IPS DF 6.9 (cell line): ENCODE data around the gene RINT1.
"Not testable (repeated sequence)": the region's sequence is repeated elsewhere in the genome, so short reads cannot be mapped to it uniquely, and the experiment has no call there.

Source experiments
- DNase-seq: peaks from one replicate; pipeline ENCODE4 v3.0.0-alpha.2; 2013; ENCODE audit warnings: low read depth, low spot score
- H3K27ac ChIP-seq: one replicate; pipeline ENCODE4 v1.5.1; 2013; ENCODE audit warnings: low read length, control low read depth
- H3K27me3 ChIP-seq: 2 replicates; pipeline ENCODE4 v1.6.1; 2013; ENCODE audit warnings: mild to moderate bottlenecking, low read length; ENCODE audit not compliant: control insufficient read depth, insufficient read depth
- H3K36me3 ChIP-seq: 2 replicates; pipeline ENCODE4 v1.6.1; 2013; ENCODE audit warnings: low read length; ENCODE audit not compliant: control insufficient read depth, insufficient read depth
- H3K4me1 ChIP-seq: 2 replicates; pipeline ENCODE4 v1.6.1; 2013; ENCODE audit warnings: low read length; ENCODE audit not compliant: control insufficient read depth, insufficient read depth
- H3K4me3 ChIP-seq: 2 replicates; pipeline ENCODE4 v1.5.1; 2013; ENCODE audit warnings: mild to moderate bottlenecking, low read length
- H3K9me3 ChIP-seq: 2 replicates; pipeline ENCODE4 v1.6.1; 2013; ENCODE audit warnings: low read length, inconsistent platforms; ENCODE audit not compliant: control insufficient read depth, insufficient read depth
- WGBS: extraction: QIAGEN DNeasy Blood & Tissue Kit; methylation state at CpG from one replicate; pipeline ENCODE4 v1.1.7; 2013; ENCODE audit warnings: mixed read lengths, missing lambda C conversion rate; ENCODE audit not compliant: insufficient read length, insufficient coverage; 5-methylcytosine and 5-hydroxymethylcytosine counted together

The RINT1 gene

DNA sequence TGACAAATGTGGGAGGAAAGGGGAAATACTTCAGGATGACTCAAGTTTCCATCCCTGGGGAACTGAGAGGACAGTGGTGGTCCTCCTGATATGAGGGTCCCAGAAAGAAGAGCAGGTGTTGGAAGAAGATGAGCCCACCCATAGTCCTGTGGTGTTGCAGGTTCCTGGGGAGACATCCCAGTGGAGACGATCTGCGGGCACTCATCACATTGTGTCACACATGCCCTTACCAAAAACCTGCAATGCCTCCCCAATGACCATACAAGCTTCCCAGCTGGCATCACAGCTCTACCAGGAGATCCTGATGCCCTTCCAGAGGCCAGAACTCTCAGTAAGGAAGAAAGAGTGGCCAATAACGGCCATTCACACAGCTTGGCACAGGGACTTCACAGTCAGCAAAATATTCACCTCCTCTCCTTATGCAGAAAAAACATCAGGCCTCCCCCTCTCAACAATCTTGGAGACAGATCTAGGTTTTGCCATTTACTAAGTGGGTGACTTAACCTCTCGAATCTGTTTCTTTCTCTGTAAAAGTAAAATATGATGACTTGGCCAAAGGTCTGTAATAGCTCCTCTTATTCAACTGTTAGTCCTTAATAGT, 19.0 kb upstream of the RINT1 start:
- Histone ChIP-seq H3K27ac (no peak overlapping the region), H3K36me3 (peaks cover 4% of the 10 kb centered on the region; the same call in 1 of the 2 replicates), H3K9me3 (no peaks in the 10 kb centered on the region), H3K27me3 (no peaks in the 10 kb centered on the region), H3K4me1 (no peaks in the 10 kb centered on the region), H3K4me3 (no peak overlapping the region)
- DNase-seq = no peak
- WGBS = no CpG with 5 or more reads among the region's 4 CpGs

GRCh38 chr7:105515610-105516009, 16.4 kb upstream of the RINT1 start:
- not testable (repeated sequence) for H3K27me3 ChIP-seq, H3K9me3 ChIP-seq, DNase-seq, H3K4me3 ChIP-seq, H3K27ac ChIP-seq, H3K4me1 ChIP-seq, H3K36me3 ChIP-seq
- no CpG with 5 or more reads among the region's 7 CpGs for WGBS

- no peaks in the 10 kb centered on the region for H3K36me3 ChIP-seq
- H3K27me3 ChIP-seq = no peaks in the 10 kb centered on the region
- WGBS = no CpG with 5 or more reads among the region's 6 CpGs
- H3K27ac ChIP-seq = no peak overlapping the region
- no peaks in the 10 kb centered on the region for H3K9me3 ChIP-seq
- H3K4me3 ChIP-seq = no peak overlapping the region
- H3K4me1 ChIP-seq = no peaks in the 10 kb centered on the region
- no peak for DNase-seq
Observed at GRCh38 chr7:105519353-105519752, 12.6 kb upstream of the RINT1 start.

GRCh38 chr7:105520620-105521019, 11.4 kb upstream of the RINT1 start:
- not testable (repeated sequence) for H3K4me1 ChIP-seq, DNase-seq, H3K27me3 ChIP-seq, H3K9me3 ChIP-seq, H3K4me3 ChIP-seq, H3K36me3 ChIP-seq, H3K27ac ChIP-seq
- no CpG with 5 or more reads among the region's 7 CpGs for WGBS

DNA sequence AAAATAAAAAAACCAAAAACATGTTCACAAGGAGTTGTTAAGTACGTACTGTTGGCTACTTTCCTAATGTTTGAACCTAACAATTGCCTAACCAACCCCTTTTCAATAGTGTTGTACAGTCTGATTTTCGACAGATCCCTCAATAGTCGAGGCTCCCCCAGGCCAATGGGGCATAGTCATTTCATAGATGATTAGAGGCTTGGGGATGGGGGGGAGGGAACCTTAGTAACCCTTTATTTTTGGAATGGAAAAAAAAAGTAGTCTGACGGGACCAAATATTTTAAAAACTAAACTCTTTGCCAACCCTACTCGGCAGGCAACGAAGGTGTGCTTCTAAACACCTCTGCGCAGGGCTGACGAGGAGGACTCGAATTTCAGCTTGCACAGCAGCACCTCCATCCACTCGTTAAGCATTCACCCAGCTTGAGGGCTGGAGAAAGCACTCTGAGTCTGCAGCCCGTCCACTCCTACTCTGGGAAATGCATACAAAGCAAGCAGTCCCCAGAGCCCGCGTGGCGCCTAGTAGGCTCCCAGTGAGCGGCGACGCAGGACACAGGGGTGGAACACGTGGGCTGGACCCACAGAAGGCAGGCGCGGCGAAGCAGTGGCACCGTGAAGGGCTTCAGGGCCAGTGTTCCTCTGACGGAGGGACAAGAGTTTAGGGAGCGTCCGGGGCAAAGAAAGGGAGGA, 10.8 kb upstream of the RINT1 start:
- no peak for DNase-seq
- H3K27me3 ChIP-seq = no peaks in the 10 kb centered on the region
- no peaks in the 10 kb centered on the region for H3K4me1 ChIP-seq
- peak overlapping the region; percentile 97 for H3K4me3 ChIP-seq
- H3K9me3 ChIP-seq = no peaks in the 10 kb centered on the region
- H3K36me3 ChIP-seq = no peaks in the 10 kb centered on the region
- WGBS = no CpG with 5 or more reads among the region's 25 CpGs
- H3K27ac ChIP-seq = no peak overlapping the region

GRCh38 chr7:105521717-105522463, 10.1 kb upstream of the RINT1 start, which contains the start of gene PUS7:
Gene PUS7 (minus strand): TSS chr7:105522271. CDS start chr7:105508512, 13,759 bp downstream.
- no CpG with 5 or more reads among the region's 96 CpGs for WGBS
- Histone ChIP-seq H3K27ac (no peak within 1 kb of the TSS), H3K4me1 (no peaks in the 10 kb centered on the region), H3K4me3 (peak within 1 kb of the TSS; percentile 97), H3K9me3 (no peaks in the 10 kb centered on the region), H3K36me3 (no peaks in the 10 kb centered on the region), H3K27me3 (no peaks in the 10 kb centered on the region)
- DNase-seq = peak; percentile 77

- WGBS = no CpG with 5 or more reads among the region's 11 CpGs
- H3K4me3 ChIP-seq = not testable (repeated sequence)
Observed at GRCh38 chr7:105524423-105524822, 7.6 kb upstream of the RINT1 start.

DNA sequence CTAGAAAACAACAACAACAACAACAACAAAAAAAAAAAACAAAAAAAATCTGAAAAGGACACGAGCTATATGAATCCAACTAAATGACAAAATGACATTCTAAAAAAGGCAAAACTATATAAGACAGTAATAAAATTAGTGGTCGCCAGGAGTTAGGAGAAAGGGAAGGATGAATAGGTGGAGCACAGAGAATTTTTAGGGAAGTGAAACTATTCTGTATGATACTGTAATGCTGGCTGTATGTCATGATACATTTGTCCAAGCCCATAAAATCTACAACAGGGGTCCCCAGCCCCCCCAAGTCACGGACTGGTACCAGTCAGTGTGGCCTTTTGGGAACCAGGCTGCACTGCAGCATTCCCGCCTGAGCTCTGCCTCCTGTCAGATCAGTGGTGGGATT, 7.2 kb upstream of the RINT1 start:
- Histone ChIP-seq H3K27ac (no peak overlapping the region), H3K36me3 (no peaks in the 10 kb centered on the region), H3K27me3 (no peaks in the 10 kb centered on the region), H3K9me3 (no peaks in the 10 kb centered on the region), H3K4me3 (no peak overlapping the region), H3K4me1 (no peaks in the 10 kb centered on the region)
- DNase-seq = no peak
- no CpG with 5 or more reads among the region's 4 CpGs for WGBS

More at GRCh38 chr7:105524423-105524822, 7.6 kb upstream of the RINT1 start:
- H3K4me1 ChIP-seq, H3K27me3 ChIP-seq, H3K9me3 ChIP-seq, DNase-seq, H3K27ac ChIP-seq, H3K36me3 ChIP-seq: not testable (repeated sequence)

GRCh38 chr7:105527737-105528136, 4.3 kb upstream of the RINT1 start:
- not testable (repeated sequence) for DNase-seq, H3K27ac ChIP-seq, H3K4me1 ChIP-seq, H3K36me3 ChIP-seq, H3K9me3 ChIP-seq, H3K4me3 ChIP-seq, H3K27me3 ChIP-seq
- WGBS = no CpG with 5 or more reads among the region's 5 CpGs

DNA sequence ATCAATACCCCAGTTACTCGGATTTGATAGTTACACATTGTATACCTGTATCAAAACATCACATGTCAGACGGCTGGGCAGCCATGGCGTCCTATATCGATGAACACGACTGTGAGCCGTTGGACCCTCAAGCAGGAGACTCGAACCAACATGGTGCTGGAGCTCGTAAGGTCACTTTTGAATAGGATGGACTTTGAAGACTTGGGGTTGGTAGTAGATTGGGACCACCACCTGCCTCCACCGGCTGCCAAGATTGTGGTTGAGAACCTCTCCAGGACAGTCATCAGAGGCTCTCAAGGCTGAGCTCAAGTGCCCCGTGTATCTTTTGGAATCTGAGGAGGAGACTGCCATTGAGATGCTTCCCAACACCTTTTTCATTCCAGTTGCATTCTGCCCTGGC, 1.9 kb upstream of the RINT1 start:
- no peak overlapping the region for H3K4me3 ChIP-seq
- no peak overlapping the region for H3K27ac ChIP-seq
- no peaks in the 10 kb centered on the region for H3K27me3 ChIP-seq
- no peaks in the 10 kb centered on the region for H3K9me3 ChIP-seq
- no peaks in the 10 kb centered on the region; the same call in 1 of the 2 replicates for H3K4me1 ChIP-seq
- WGBS = no CpG with 5 or more reads among the region's 10 CpGs
- DNase-seq = no peak
- H3K36me3 ChIP-seq = no peaks in the 10 kb centered on the region
